Nephron (organoid): ENCODE results near the gene TNFRSF9.

Experiments used
- H3K27ac Mint-ChIP-seq, 3 experiments: 2 replicates each; pipeline ENCODE4 v1.8.0; 2020; ENCODE audit warnings: mixed read lengths in 3 of 3, mild to moderate bottlenecking in 2 of 3, moderate library complexity in 1 of 3
- H3K27me3 Mint-ChIP-seq: 2 replicates; pipeline ENCODE4 v1.8.0; 2021; ENCODE audit warnings: low read depth, mild to moderate bottlenecking, moderate library complexity, mixed read lengths
- H3K36me3 Mint-ChIP-seq: 2 replicates; pipeline ENCODE4 v1.8.0; 2020; ENCODE audit warnings: low read depth, mixed read lengths
- H3K4me1 Mint-ChIP-seq: 2 replicates; pipeline ENCODE4 v1.8.0; 2020; ENCODE audit warnings: mixed read lengths
- H3K4me3 Mint-ChIP-seq, 3 experiments: 2 replicates each; pipeline ENCODE4 v1.8.0; 2020; ENCODE audit warnings: mild to moderate bottlenecking in 3 of 3, mixed read lengths in 3 of 3, moderate library complexity in 2 of 3
- H3K9me3 Mint-ChIP-seq: 2 replicates; pipeline ENCODE4 v1.8.0; 2020; ENCODE audit warnings: mixed read lengths
- TF ChIP-seq, protein P1 (sequence below), 3 experiments: fragments of 200-600 bp; sonication (generic); IDR thresholded peaks; one replicate each; pipeline ENCODE4 v1.5.0; 2021; ENCODE audit warnings: antibody characterized with exemption in 3 of 3; ENCODE audit not compliant: unreplicated experiment in 3 of 3

TNFRSF9 gene

DNA sequence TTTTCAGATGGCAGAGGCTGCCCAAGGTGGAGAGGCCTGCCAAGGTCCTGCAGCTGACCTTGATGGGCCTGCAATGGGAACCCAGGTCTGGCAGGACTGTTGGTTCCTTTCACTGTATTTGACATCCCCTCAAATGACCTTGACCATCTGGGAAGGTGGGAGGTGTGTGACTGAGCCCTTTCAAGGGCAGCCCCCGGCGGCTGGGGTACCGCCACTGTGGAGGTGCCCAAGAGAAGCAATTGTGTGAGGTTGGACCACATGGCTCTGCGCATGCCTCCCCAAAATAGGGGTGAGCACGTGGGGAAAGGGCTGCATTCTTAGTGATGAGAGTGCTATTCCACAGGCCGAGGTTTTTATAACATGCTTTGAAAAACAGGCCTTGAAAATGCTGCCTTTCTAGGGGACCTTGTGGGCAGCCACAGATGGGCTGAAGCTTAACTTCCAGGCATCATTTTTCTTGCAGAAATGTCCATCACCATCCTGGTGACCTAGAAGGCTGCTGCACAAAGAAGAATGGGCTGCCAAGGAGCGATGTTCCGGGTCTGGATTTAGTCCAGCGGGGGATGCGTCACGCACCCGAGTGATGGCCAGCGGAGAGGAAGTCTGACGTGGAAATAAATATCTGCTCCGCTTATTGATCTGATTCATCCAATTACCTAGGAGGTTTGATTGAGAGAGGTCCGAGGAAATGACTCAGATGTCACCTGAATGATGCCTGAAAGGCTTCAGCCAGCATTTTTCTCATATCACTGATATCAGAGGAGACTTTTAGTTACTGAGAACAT, 71.3 kb downstream of the TNFRSF9 start:
- Mint-ChIP-seq H3K9me3 (no peaks in the 10 kb centered on the region), H3K36me3 (no peaks in the 10 kb centered on the region), H3K4me3 (no peak overlapping the region), H3K27me3 (peaks cover 6% of the 10 kb centered on the region), H3K27ac (no peak overlapping the region), H3K4me1 (no peaks in the 10 kb centered on the region)
- TF ChIP-seq, protein P1, sequence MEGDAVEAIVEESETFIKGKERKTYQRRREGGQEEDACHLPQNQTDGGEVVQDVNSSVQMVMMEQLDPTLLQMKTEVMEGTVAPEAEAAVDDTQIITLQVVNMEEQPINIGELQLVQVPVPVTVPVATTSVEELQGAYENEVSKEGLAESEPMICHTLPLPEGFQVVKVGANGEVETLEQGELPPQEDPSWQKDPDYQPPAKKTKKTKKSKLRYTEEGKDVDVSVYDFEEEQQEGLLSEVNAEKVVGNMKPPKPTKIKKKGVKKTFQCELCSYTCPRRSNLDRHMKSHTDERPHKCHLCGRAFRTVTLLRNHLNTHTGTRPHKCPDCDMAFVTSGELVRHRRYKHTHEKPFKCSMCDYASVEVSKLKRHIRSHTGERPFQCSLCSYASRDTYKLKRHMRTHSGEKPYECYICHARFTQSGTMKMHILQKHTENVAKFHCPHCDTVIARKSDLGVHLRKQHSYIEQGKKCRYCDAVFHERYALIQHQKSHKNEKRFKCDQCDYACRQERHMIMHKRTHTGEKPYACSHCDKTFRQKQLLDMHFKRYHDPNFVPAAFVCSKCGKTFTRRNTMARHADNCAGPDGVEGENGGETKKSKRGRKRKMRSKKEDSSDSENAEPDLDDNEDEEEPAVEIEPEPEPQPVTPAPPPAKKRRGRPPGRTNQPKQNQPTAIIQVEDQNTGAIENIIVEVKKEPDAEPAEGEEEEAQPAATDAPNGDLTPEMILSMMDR (IDR thresholded peaks at IDR 0.05; ENCODE audit: unreplicated experiment in 3 of 3), result no peak

DNA sequence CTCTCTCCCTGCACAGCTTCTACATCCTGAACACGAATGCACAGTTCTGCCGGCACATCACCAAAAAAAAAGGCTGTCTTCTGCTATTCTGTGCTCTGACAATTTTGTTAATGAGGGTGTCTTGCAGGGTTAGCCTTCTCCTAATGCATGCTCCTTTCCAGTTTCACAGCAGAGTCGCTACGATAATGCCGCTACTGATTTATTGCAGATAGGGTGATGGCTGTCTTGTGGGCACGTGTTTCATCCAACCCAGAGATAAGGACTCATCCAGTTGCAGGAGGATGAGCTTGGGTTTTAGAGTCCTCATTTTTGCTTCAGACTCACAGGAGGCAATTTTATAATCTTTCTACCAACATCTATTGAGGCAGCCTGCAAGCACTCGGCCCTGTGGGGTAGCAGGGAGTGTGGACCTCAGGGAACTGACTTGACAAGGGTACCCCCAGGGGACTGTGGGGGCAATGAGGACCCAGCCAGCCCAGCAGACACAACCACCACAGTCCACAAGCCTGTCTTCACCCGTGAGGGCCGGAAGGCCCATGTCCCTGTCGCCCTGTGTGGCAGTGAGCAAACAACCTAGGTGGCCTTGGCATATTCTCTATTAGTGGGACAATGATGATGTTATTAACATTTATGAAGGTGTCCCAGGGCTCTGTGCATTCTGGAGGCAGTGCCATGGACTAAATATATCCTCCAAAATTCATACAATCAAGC, 72.4 kb downstream of the TNFRSF9 start:
- TF ChIP-seq, protein P1 (IDR thresholded peaks at IDR 0.05; ENCODE audit: unreplicated experiment in 3 of 3), result no peak
- Mint-ChIP-seq H3K36me3 (no peaks in the 10 kb centered on the region), H3K4me1 (no peaks in the 10 kb centered on the region), H3K27ac (no peak overlapping the region), H3K9me3 (no peaks in the 10 kb centered on the region), H3K27me3 (peaks cover 9% of the 10 kb centered on the region), H3K4me3 (no peak overlapping the region)

DNA sequence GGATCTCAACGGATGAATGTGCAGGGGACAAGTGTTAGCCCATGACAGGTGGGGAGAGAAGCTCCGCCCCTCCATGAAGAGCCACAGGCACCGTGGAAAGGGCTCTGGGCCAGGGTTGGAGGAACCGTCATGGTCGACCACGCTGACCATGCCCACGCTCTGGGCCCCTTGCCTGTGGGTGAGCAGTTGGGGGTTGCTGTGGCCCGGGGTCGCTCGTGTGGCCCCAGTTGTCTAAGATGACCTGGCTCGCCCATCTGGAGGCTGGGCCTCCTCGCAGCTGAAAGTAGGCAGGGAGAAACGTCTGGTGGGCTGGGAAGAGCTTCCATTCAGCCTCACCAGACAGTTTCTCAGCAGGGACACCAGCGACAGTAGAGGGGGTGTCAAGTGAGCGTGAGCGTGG, 74.7 kb downstream of the TNFRSF9 start:
- no peak overlapping the region for H3K27ac Mint-ChIP-seq
- TF ChIP-seq, protein P1 (IDR thresholded peaks at IDR 0.05; ENCODE audit: unreplicated experiment in 3 of 3), result no peak
- peaks cover 6% of the 10 kb centered on the region for H3K27me3 Mint-ChIP-seq
- no peaks in the 10 kb centered on the region for H3K36me3 Mint-ChIP-seq
- H3K4me1 Mint-ChIP-seq, result no peaks in the 10 kb centered on the region
- no peaks in the 10 kb centered on the region for H3K9me3 Mint-ChIP-seq
- no peak overlapping the region for H3K4me3 Mint-ChIP-seq
